Astrocyte of the spinal cord (primary cell): Measurements from ENCODE around the gene TEDC1.
"Not testable (repeated sequence)": the region's sequence is repeated elsewhere in the genome, so short reads cannot be mapped to it uniquely, and the experiment has no call there.

Experiments used
- DNase-seq: peaks from one replicate; pipeline ENCODE4 v3.0.0; 2011; ENCODE audit warnings: low read depth, low spot score
- H3K4me3 ChIP-seq: 2 replicates; pipeline ENCODE4 v1.5.1; 2011; ENCODE audit warnings: low read depth, mild to moderate bottlenecking, low read length, moderate library complexity
- CTCF ChIP-seq: IDR thresholded peaks from 2 replicates; pipeline ENCODE4 v1.5.1; 2012; ENCODE audit warnings: low read depth, mild to moderate bottlenecking, low read length, inconsistent platforms
- in situ Hi-C: cut with HindIII; loops from 2 replicates; pipeline ENCODE4 v1.10.0; 2017; ENCODE audit warnings: low sequenced_read_pairs

The TEDC1 gene

GRCh38 chr14:105541218-105541875 is 50.3 kb downstream of the TEDC1 start:
- H3K4me3 ChIP-seq = no peak overlapping the region
- in situ Hi-C loops = no loop called here
- no peak for TF ChIP-seq CTCF
- DNase-seq = no peak

- in situ Hi-C loops, H3K4me3 ChIP-seq, DNase-seq: not testable (repeated sequence)
Measured at GRCh38 chr14:105545676-105546075, 54.6 kb downstream of the TEDC1 start.

- in situ Hi-C loops, H3K4me3 ChIP-seq, DNase-seq: not testable (repeated sequence)
Measured at GRCh38 chr14:105546410-105546809, 55.4 kb downstream of the TEDC1 start.

- DNase-seq, H3K4me3 ChIP-seq, in situ Hi-C loops: not testable (repeated sequence)
Measured at GRCh38 chr14:105547072-105547471, 56.0 kb downstream of the TEDC1 start.

GRCh38 chr14:105547741-105548169 is 56.7 kb downstream of the TEDC1 start:
- H3K4me3 ChIP-seq = no peak overlapping the region
- in situ Hi-C loops = no loop called here
- no peak for TF ChIP-seq CTCF
- DNase-seq = no peak
